ENCODE results near the gene TAS2R43.
"Not testable (repeated sequence)": the region's sequence is repeated elsewhere in the genome, so short reads cannot be mapped to it uniquely, and the experiment has no call there.

TAS2R43 gene

GRCh38 chr12:11105546-11105945, 13.4 kb upstream of the TAS2R43 start:
- no peaks in the 10 kb centered on the region for H3K27me3 ChIP-seq (ENCODE audit: control insufficient read depth in 3 of 3, insufficient read depth in 3 of 3, low read depth in 1 of 3, low read length in 3 of 3)
- H3K4ac ChIP-seq (ENCODE audit: low read length): no peak overlapping the region
- no peak overlapping the region for H4K8ac ChIP-seq (ENCODE audit: low read depth, low read length)
- peaks cover 6% of the 10 kb centered on the region for H3K79me1 ChIP-seq (ENCODE audit: low read depth, low read length)
- H2BK5ac ChIP-seq (ENCODE audit: low read length): no peak overlapping the region
- no peak overlapping the region for H3K18ac ChIP-seq (ENCODE audit: low read length)
- no peak overlapping the region for H3K14ac ChIP-seq (ENCODE audit: low read length)
- H4K91ac ChIP-seq (ENCODE audit: low read depth, low read length, poor library complexity): no peak overlapping the region
- peaks cover 1 to 17% of the 10 kb centered on the region in 2 donors for H3K9me3 ChIP-seq (replicated peaks in 1 of 2; ENCODE audit: control insufficient read depth in 2 of 2, insufficient read depth in 1 of 2, low read depth in 1 of 2, low read length in 2 of 2)
- H2BK120ac ChIP-seq (ENCODE audit: low read depth, low read length): no peak overlapping the region
- no peaks in the 10 kb centered on the region for H3K4me1 ChIP-seq (ENCODE audit: control insufficient read depth in 2 of 2, insufficient read depth in 1 of 2, low read depth in 1 of 2, low read length in 2 of 2)
- H3K4me3 ChIP-seq (ENCODE audit: low read length in 2 of 2): no peak overlapping the region
- no CpG with 5 or more reads among the region's 2 CpGs for WGBS, 2 donors (ENCODE audit: extremely low coverage in 2 of 2, insufficient read length in 2 of 2, insufficient replicate concordance in 1 of 2)
- no peak overlapping the region for H3K23ac ChIP-seq (ENCODE audit: low read depth, low read length, poor library complexity)
- no peak for DNase-seq (ENCODE audit: low spot score)
- no peak overlapping the region for H2AFZ ChIP-seq (ENCODE audit: low read length)
- H3K27ac ChIP-seq (replicated peaks; ENCODE audit: low read length): no peak overlapping the region
- H3K4me2 ChIP-seq (ENCODE audit: insufficient read depth, low read length, poor library complexity, severe bottlenecking): no peak overlapping the region
- H2BK12ac ChIP-seq (ENCODE audit: low read length): no peak overlapping the region
- no peak overlapping the region for H2AK5ac ChIP-seq (ENCODE audit: low read depth, low read length)
- no peak overlapping the region for H2BK15ac ChIP-seq (ENCODE audit: low read length)
- no peak overlapping the region for H3K9ac ChIP-seq (ENCODE audit: low read depth, low read length, poor library complexity)
- H3K36me3 ChIP-seq (replicated peaks in 1 of 2; ENCODE audit: control insufficient read depth in 2 of 2, insufficient read depth in 2 of 2, low read length in 2 of 2): peaks cover 2 to 30% of the 10 kb centered on the region in 2 donors

GRCh38 chr12:11094910-11095309, 2.8 kb upstream of the TAS2R43 start:
- not testable (repeated sequence) for H3K4me1 ChIP-seq (ENCODE audit: control insufficient read depth in 2 of 2, insufficient read depth in 1 of 2, low read depth in 1 of 2, low read length in 2 of 2); H3K79me1 ChIP-seq (ENCODE audit: low read depth, low read length); H2AFZ ChIP-seq (ENCODE audit: low read length); H2BK5ac ChIP-seq (ENCODE audit: low read length); H3K9ac ChIP-seq (ENCODE audit: low read depth, low read length, poor library complexity); H2BK120ac ChIP-seq (ENCODE audit: low read depth, low read length); H3K23ac ChIP-seq (ENCODE audit: low read depth, low read length, poor library complexity); H3K4me2 ChIP-seq (ENCODE audit: insufficient read depth, low read length, poor library complexity, severe bottlenecking); H2BK12ac ChIP-seq (ENCODE audit: low read length); H4K91ac ChIP-seq (ENCODE audit: low read depth, low read length, poor library complexity); H3K4ac ChIP-seq (ENCODE audit: low read length); H3K9me3 ChIP-seq (replicated peaks in 1 of 2; ENCODE audit: control insufficient read depth in 2 of 2, insufficient read depth in 1 of 2, low read depth in 1 of 2, low read length in 2 of 2); H3K27me3 ChIP-seq (ENCODE audit: control insufficient read depth in 3 of 3, insufficient read depth in 3 of 3, low read depth in 1 of 3, low read length in 3 of 3); H3K14ac ChIP-seq (ENCODE audit: low read length); H4K8ac ChIP-seq (ENCODE audit: low read depth, low read length); H3K18ac ChIP-seq (ENCODE audit: low read length); H3K4me3 ChIP-seq (ENCODE audit: low read length in 2 of 2); H3K27ac ChIP-seq (replicated peaks; ENCODE audit: low read length); H3K36me3 ChIP-seq (replicated peaks in 1 of 2; ENCODE audit: control insufficient read depth in 2 of 2, insufficient read depth in 2 of 2, low read length in 2 of 2); DNase-seq (ENCODE audit: low spot score); H2BK15ac ChIP-seq (ENCODE audit: low read length); H2AK5ac ChIP-seq (ENCODE audit: low read depth, low read length)
- no CpG with 5 or more reads among the region's 2 CpGs for WGBS, 2 donors (ENCODE audit: extremely low coverage in 2 of 2, insufficient read length in 2 of 2, insufficient replicate concordance in 1 of 2)

GRCh38 chr12:11089246-11089645, 2.9 kb downstream of the TAS2R43 start:
- WGBS, 2 donors (ENCODE audit: extremely low coverage in 2 of 2, insufficient read length in 2 of 2, insufficient replicate concordance in 1 of 2): no CpG with 5 or more reads among the region's 5 CpGs
- Histone ChIP-seq H3K4ac (ENCODE audit: low read length) (no peak overlapping the region), H3K4me2 (ENCODE audit: insufficient read depth, low read length, poor library complexity, severe bottlenecking) (no peak overlapping the region), H4K91ac (ENCODE audit: low read depth, low read length, poor library complexity) (no peak overlapping the region), H3K4me1 (ENCODE audit: control insufficient read depth in 2 of 2, insufficient read depth in 1 of 2, low read depth in 1 of 2, low read length in 2 of 2) (no peaks in the 10 kb centered on the region), H3K36me3 (replicated peaks in 1 of 2; ENCODE audit: control insufficient read depth in 2 of 2, insufficient read depth in 2 of 2, low read length in 2 of 2) (peaks cover 0 to 4% of the 10 kb centered on the region in 2 donors), H3K9ac (ENCODE audit: low read depth, low read length, poor library complexity) (no peak overlapping the region), H2AK5ac (ENCODE audit: low read depth, low read length) (no peak overlapping the region), H2BK5ac (ENCODE audit: low read length) (no peak overlapping the region), H2BK15ac (ENCODE audit: low read length) (no peak overlapping the region), H2BK12ac (ENCODE audit: low read length) (no peak overlapping the region), H3K9me3 (replicated peaks in 1 of 2; ENCODE audit: control insufficient read depth in 2 of 2, insufficient read depth in 1 of 2, low read depth in 1 of 2, low read length in 2 of 2) (no peaks in the 10 kb centered on the region), H3K18ac (ENCODE audit: low read length) (no peak overlapping the region), H3K27me3 (ENCODE audit: control insufficient read depth in 3 of 3, insufficient read depth in 3 of 3, low read depth in 1 of 3, low read length in 3 of 3) (no peaks in the 10 kb centered on the region), H4K8ac (ENCODE audit: low read depth, low read length) (no peak overlapping the region), H2AFZ (ENCODE audit: low read length) (no peak overlapping the region), H3K14ac (ENCODE audit: low read length) (no peak overlapping the region), H2BK120ac (ENCODE audit: low read depth, low read length) (no peak overlapping the region), H3K4me3 (ENCODE audit: low read length in 2 of 2) (no peak overlapping the region), H3K79me1 (ENCODE audit: low read depth, low read length) (peaks cover 2% of the 10 kb centered on the region), H3K27ac (replicated peaks; ENCODE audit: low read length) (no peak overlapping the region), H3K23ac (ENCODE audit: low read depth, low read length, poor library complexity) (no peak overlapping the region)
- DNase-seq (ENCODE audit: low spot score): no peak

- H4K8ac ChIP-seq (ENCODE audit: low read depth, low read length): no peak overlapping the region
- no peak overlapping the region for H3K14ac ChIP-seq (ENCODE audit: low read length)
- no peak overlapping the region for H3K4ac ChIP-seq (ENCODE audit: low read length)
- H2AFZ ChIP-seq (ENCODE audit: low read length): no peak overlapping the region
- H2AK5ac ChIP-seq (ENCODE audit: low read depth, low read length): no peak overlapping the region
- no peak overlapping the region for H3K18ac ChIP-seq (ENCODE audit: low read length)
- no peaks in the 10 kb centered on the region for H3K4me1 ChIP-seq (ENCODE audit: control insufficient read depth in 2 of 2, insufficient read depth in 1 of 2, low read depth in 1 of 2, low read length in 2 of 2)
- H3K9ac ChIP-seq (ENCODE audit: low read depth, low read length, poor library complexity): no peak overlapping the region
- H3K4me3 ChIP-seq (ENCODE audit: low read length in 2 of 2): no peak overlapping the region
- no peak overlapping the region for H3K27ac ChIP-seq (replicated peaks; ENCODE audit: low read length)
- H3K4me2 ChIP-seq (ENCODE audit: insufficient read depth, low read length, poor library complexity, severe bottlenecking): no peak overlapping the region
- H3K36me3 ChIP-seq (replicated peaks in 1 of 2; ENCODE audit: control insufficient read depth in 2 of 2, insufficient read depth in 2 of 2, low read length in 2 of 2): peaks cover 0 to 4% of the 10 kb centered on the region in 2 donors
- H2BK12ac ChIP-seq (ENCODE audit: low read length): no peak overlapping the region
- no CpG with 5 or more reads among the region's 3 CpGs for WGBS, 2 donors (ENCODE audit: extremely low coverage in 2 of 2, insufficient read length in 2 of 2, insufficient replicate concordance in 1 of 2)
- H4K91ac ChIP-seq (ENCODE audit: low read depth, low read length, poor library complexity): no peak overlapping the region
- H3K27me3 ChIP-seq (ENCODE audit: control insufficient read depth in 3 of 3, insufficient read depth in 3 of 3, low read depth in 1 of 3, low read length in 3 of 3): no peaks in the 10 kb centered on the region
- peaks cover 2% of the 10 kb centered on the region for H3K79me1 ChIP-seq (ENCODE audit: low read depth, low read length)
- H3K9me3 ChIP-seq (replicated peaks in 1 of 2; ENCODE audit: control insufficient read depth in 2 of 2, insufficient read depth in 1 of 2, low read depth in 1 of 2, low read length in 2 of 2): peaks cover 0 to 10% of the 10 kb centered on the region in 2 donors
- H2BK120ac ChIP-seq (ENCODE audit: low read depth, low read length): no peak overlapping the region
- no peak for DNase-seq (ENCODE audit: low spot score)
- H2BK15ac ChIP-seq (ENCODE audit: low read length): no peak overlapping the region
- H2BK5ac ChIP-seq (ENCODE audit: low read length): no peak overlapping the region
- H3K23ac ChIP-seq (ENCODE audit: low read depth, low read length, poor library complexity): no peak overlapping the region
Observed at GRCh38 chr12:11085419-11085818, 6.7 kb downstream of the TAS2R43 start.
